GM18867 (cell line): ENCODE results near the gene HS6ST2.

ENCODE experiments used
- ATAC-seq: cut with Tn5 transposase; IDR thresholded peaks from one replicate; pipeline ENCODE4 v1.9.1; 2021; ENCODE audit warnings: mild to moderate bottlenecking, moderate library complexity; ENCODE audit not compliant: unreplicated experiment

Gene HS6ST2

GRCh38 chrX:132853040-132853439 lies 105.4 kb downstream of the HS6ST2 start:
- no peak for ATAC-seq

DNA sequence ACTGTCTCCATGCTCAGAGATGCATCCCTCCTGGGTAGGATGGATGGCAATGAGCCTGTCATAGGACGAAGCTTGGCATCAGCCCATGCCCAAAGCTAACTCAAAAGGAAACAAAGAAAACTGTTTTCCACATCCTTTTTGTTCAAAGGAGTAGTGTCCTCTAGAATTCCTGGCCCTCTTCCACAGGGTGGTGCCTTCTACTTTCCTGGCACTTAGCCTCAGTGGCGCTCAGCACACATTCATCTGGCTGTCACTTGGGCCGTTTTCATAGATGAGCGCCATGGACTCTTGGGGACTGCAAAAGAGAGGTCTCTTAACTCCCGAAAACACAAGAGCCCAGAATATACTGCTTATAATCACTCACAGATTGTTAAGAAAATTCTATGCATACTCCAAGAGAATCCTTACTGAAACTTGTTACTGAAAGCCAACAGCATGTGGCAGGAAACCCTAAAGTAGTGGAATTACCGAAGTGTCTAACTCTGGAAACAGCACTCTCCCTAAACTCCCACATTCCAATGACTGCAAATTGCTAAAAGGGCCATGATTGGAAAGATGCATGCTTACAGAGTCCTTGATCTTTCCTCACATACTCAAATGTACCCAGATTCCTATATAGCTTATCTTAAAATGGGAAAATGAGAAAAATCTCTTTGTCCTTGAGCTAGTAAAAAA lies 110.0 kb downstream of the HS6ST2 start:
- ATAC-seq, result no peak

GRCh38 chrX:132843363-132843762 lies 115.1 kb downstream of the HS6ST2 start:
- ATAC-seq, result no peak

- no peak for ATAC-seq
These were observed 115.8 kb downstream of the HS6ST2 start for GRCh38 chrX:132842460-132843238.

DNA sequence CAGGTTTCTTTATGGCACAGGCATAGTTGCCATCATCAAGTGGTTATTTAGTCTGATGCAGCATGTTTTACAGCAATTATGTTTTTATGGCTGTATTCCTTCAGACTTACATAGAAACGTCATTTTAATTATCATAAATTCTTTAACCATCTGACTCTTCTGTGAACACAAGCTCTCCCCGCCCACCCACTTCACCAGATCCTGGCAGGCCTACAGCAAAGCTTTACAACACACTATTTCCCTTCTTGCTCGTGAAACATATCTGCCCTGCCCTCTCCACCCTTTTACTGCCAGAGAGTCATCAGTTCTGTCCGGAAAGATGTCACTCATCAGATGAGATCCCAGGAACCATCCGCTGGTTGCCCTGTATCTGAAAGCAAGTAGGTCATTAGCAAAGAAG lies 120.5 kb downstream of the HS6ST2 start:
- no peak for ATAC-seq

- ATAC-seq, result no peak
These were observed 121.3 kb downstream of the HS6ST2 start for GRCh38 chrX:132837126-132837525.

- no peak for ATAC-seq
These were observed 122.0 kb downstream of the HS6ST2 start for GRCh38 chrX:132836471-132836870.

- ATAC-seq, result no peak
These were observed 123.7 kb downstream of the HS6ST2 start for GRCh38 chrX:132834741-132835140.

DNA sequence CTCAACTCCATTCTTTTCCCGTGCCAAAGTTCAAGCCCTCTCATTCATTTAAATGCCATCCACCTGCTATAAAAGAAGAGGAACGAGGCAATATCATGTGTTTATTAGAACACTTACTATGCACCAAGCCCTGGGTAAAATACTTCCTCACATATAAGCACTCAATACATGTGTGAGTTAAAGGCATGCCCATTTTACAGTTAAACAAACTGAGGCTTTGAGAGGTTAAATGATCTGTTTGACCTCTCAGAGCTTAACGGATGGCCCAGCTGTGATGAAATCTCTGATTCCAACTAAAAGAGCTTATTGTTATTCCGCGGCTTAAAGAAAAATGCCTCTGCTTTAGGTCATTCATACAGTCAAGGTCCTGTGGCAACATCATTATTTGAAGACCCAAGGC lies 124.3 kb downstream of the HS6ST2 start:
- no peak for ATAC-seq

DNA sequence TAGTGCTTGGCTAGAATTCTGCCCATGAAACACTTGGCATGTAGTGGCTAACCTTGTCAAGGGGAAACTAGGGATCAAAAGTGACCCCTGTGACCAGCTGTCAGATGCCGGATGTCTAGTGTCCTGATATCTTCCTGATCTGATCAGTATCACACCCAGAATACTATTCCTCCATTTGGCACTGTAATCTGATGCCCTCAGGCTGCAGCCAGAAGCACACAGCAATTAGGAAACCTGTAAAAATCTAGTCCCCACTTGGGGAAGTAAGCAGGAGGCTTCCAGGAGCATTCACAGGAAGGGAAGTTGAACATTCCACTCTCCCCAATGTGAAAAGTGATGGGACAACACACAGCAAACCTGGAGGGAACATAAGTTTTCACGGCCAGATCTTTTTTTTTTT lies 125.1 kb downstream of the HS6ST2 start:
- no peak for ATAC-seq

- ATAC-seq, result no peak
These were observed 127.0 kb downstream of the HS6ST2 start for GRCh38 chrX:132831336-132831973.

- peak; percentile 49 for ATAC-seq
These were observed 135.8 kb downstream of the HS6ST2 start for GRCh38 chrX:132822634-132823012.

DNA sequence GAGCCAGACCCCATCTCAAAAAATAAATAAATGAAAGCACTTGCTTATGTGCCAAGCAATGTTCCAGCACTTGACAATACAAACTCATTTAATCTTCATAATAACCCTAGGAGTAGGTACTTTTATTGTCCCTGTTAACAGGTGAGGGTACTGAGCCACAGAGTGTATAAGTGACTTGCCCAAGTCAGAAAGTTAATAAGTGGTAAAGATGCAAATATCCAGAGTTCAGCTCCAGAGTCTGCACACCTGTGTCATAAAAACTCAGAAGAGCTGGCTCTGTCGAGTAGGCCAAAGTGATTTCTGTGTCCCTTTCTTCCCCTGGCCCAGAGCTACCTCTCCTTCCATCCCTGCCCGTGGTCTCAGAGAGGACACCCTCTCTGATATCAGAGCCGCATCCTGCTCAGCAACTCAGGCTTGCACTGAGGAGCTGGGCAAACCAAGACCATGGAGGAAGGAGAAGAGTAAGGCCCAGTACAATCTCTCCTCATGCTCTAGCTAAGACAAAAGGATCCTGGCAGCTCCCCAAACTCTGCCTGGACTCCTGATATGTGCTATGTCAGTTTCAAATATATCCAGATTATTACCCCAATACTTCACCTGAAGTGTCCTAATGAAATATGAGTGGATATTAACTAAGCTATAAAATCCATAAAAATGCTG lies 136.3 kb downstream of the HS6ST2 start:
- peak; percentile 39 for ATAC-seq

- no peak for ATAC-seq
These were observed 137.8 kb downstream of the HS6ST2 start for GRCh38 chrX:132820675-132821074.

DNA sequence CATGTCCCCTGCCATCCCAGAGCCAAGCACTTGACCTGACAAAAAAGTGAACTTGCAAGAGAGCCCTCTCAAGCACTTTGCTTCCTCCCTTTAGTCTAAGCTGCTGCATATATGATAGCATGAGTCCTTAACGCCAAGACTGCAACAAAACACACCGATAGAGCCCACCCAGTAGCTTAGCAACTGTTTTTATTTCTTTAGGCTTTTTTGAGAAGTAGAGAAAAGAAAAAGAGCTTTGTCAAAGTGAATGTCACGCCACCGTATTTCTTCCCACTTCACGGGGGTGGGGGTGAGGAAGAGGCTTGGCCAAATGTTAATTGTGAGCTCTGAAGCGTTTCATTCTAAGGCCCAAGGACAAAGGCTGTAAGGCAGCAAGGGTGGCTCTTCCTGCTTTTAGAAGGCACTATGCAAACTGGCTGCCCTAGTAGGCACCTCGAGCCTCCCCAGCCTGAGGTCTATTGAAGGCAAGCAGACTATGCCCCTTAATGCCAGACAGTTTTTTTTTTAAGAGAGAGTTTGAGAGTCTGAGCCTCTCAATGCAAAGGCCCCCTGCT lies 138.6 kb downstream of the HS6ST2 start:
- no peak for ATAC-seq

GRCh38 chrX:132818638-132819037 lies 139.8 kb downstream of the HS6ST2 start:
- ATAC-seq, result no peak

- no peak for ATAC-seq
These were observed 142.8 kb downstream of the HS6ST2 start for GRCh38 chrX:132815643-132816042.

DNA sequence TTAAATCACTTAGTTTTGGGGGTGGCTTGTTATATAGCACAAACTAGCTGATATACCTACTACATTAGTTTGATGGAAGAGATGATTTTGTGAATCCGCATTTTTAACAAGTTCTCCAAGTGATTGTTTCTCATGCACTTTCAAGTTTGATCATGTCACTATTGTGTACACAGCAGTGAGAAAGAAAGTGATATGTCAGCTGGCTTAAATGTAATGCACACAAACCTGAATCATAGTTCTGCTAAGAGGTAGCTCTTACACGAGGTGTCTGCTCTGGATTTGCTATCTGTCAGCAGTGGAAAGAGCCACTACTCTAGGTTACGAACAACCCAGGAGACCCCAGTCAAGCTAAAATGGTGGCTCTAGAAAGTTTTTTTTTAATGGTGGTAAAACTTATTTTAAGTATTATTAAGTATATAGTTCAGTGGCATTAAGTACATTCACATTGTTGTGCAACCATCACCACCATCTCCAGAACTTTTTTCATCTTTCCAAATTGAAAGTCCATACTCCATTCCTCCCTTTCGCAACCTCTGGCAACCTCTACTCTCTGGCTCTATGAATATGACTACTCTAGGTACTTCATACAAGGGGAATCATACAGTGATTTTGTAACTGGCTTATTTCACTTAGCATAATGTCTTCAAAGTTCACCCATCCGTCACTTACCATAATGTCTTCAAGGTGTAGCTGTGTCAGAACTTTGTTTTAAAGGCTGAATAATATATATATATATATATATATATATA lies 147.3 kb downstream of the HS6ST2 start:
- no peak for ATAC-seq

- ATAC-seq, result no peak
These were observed 147.9 kb downstream of the HS6ST2 start for GRCh38 chrX:132810488-132810887.

DNA sequence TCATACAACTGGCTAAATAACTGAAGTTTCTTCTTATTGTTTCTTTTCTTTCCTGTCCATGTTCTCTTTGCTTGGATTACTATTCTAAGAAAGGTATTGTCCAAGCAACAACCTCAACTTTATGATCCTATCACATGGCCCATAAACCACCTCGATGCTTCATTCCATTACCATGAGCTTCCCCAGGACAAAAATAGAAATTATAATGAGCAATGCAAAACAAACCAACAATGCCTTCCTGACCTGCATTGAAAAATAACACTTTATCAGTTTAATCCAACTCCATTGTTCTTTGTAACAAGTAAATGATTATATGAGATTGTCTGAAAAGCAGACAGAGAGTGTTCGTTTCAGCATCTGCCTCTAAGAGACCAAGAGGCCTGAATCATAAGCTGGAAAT lies 148.8 kb downstream of the HS6ST2 start:
- ATAC-seq, result no peak
